Nephron (organoid): ENCODE measurements around the gene DUOX2.

Experiments used
- H3K27ac Mint-ChIP-seq, 3 experiments: 2 replicates each; pipeline ENCODE4 v1.8.0; 2020; ENCODE audit warnings: mixed read lengths in 3 of 3, mild to moderate bottlenecking in 2 of 3, moderate library complexity in 1 of 3
- H3K27me3 Mint-ChIP-seq: 2 replicates; pipeline ENCODE4 v1.8.0; 2021; ENCODE audit warnings: low read depth, mild to moderate bottlenecking, moderate library complexity, mixed read lengths
- H3K36me3 Mint-ChIP-seq: 2 replicates; pipeline ENCODE4 v1.8.0; 2020; ENCODE audit warnings: low read depth, mixed read lengths
- H3K4me1 Mint-ChIP-seq: 2 replicates; pipeline ENCODE4 v1.8.0; 2020; ENCODE audit warnings: mixed read lengths
- H3K4me3 Mint-ChIP-seq, 3 experiments: 2 replicates each; pipeline ENCODE4 v1.8.0; 2020; ENCODE audit warnings: mild to moderate bottlenecking in 3 of 3, mixed read lengths in 3 of 3, moderate library complexity in 2 of 3
- H3K9me3 Mint-ChIP-seq: 2 replicates; pipeline ENCODE4 v1.8.0; 2020; ENCODE audit warnings: mixed read lengths
- CTCF ChIP-seq, 3 experiments: fragments of 200-600 bp; sonication (generic); IDR thresholded peaks; one replicate each; pipeline ENCODE4 v1.5.0; 2021; ENCODE audit warnings: antibody characterized with exemption in 3 of 3; ENCODE audit not compliant: unreplicated experiment in 3 of 3

DUOX2 gene

GRCh38 chr15:45132844-45133560 is 19.0 kb upstream of the DUOX2 start:
- H3K27me3 Mint-ChIP-seq, result peaks cover 90% of the 10 kb centered on the region
- H3K36me3 Mint-ChIP-seq, result no peaks in the 10 kb centered on the region
- H3K9me3 Mint-ChIP-seq, result no peaks in the 10 kb centered on the region
- H3K27ac Mint-ChIP-seq, result no peak overlapping the region
- no peak overlapping the region for H3K4me3 Mint-ChIP-seq
- peaks cover 7% of the 10 kb centered on the region for H3K4me1 Mint-ChIP-seq
- no peak for TF ChIP-seq CTCF (IDR thresholded peaks at IDR 0.05; ENCODE audit: unreplicated experiment in 3 of 3)

- peaks cover 7% of the 10 kb centered on the region for H3K4me1 Mint-ChIP-seq
- peaks cover 89% of the 10 kb centered on the region for H3K27me3 Mint-ChIP-seq
- no peak overlapping the region for H3K27ac Mint-ChIP-seq
- no peaks in the 10 kb centered on the region for H3K9me3 Mint-ChIP-seq
- no peak for TF ChIP-seq CTCF (IDR thresholded peaks at IDR 0.05; ENCODE audit: unreplicated experiment in 3 of 3)
- H3K36me3 Mint-ChIP-seq, result no peaks in the 10 kb centered on the region
- H3K4me3 Mint-ChIP-seq, result no peak overlapping the region
Observed at GRCh38 chr15:45131510-45131909, 17.5 kb upstream of the DUOX2 start.

- Mint-ChIP-seq H3K9me3 (no peaks in the 10 kb centered on the region), H3K4me3 (peak overlapping the region; percentile 52 to 67 (median 63)), H3K4me1 (peaks cover 7% of the 10 kb centered on the region), H3K27ac (no peak overlapping the region), H3K27me3 (peaks cover 93% of the 10 kb centered on the region), H3K36me3 (no peaks in the 10 kb centered on the region)
- TF ChIP-seq CTCF (IDR thresholded peaks at IDR 0.05; ENCODE audit: unreplicated experiment in 3 of 3), result no peak
Observed at GRCh38 chr15:45130291-45131000, 16.5 kb upstream of the DUOX2 start.

- H3K9me3 Mint-ChIP-seq, result peaks cover 2% of the 10 kb centered on the region
- TF ChIP-seq CTCF (IDR thresholded peaks at IDR 0.05; ENCODE audit: unreplicated experiment in 3 of 3), result no peak
- H3K4me1 Mint-ChIP-seq, result peaks cover 7% of the 10 kb centered on the region
- peaks cover 96% of the 10 kb centered on the region for H3K27me3 Mint-ChIP-seq
- peak within 1 kb of the TSS; percentile 63 to 67 (median 65) for H3K4me3 Mint-ChIP-seq
- H3K27ac Mint-ChIP-seq, result no peak within 1 kb of the TSS
- H3K36me3 Mint-ChIP-seq, result no peaks in the 10 kb centered on the region
Observed at GRCh38 chr15:45129651-45130129, 15.7 kb upstream of the DUOX2 start, which contains the start of the genes DUOX1 and DUOXA1. TSS of gene DUOX1 (plus strand) at chr15:45129994. CDS start at chr15:45131967, 1,973 bp downstream. TSS of gene DUOXA1 (minus strand) at chr15:45129879. CDS start at chr15:45123014, 6,865 bp downstream.

GRCh38 chr15:45128971-45129639 is 15.1 kb upstream of the DUOX2 start:
- Mint-ChIP-seq H3K4me3 (peak overlapping the region; percentile 57 to 65 (median 64)), H3K36me3 (no peaks in the 10 kb centered on the region), H3K27me3 (peaks cover 96% of the 10 kb centered on the region), H3K4me1 (peaks cover 7% of the 10 kb centered on the region), H3K27ac (no peak overlapping the region), H3K9me3 (peaks cover 2% of the 10 kb centered on the region)
- no peak for TF ChIP-seq CTCF (IDR thresholded peaks at IDR 0.05; ENCODE audit: unreplicated experiment in 3 of 3)
